ENCODE results near the gene RBBP6. TPM values are rescaled to one million over a fixed set of nuclear protein-coding genes. Genes with fewer than 3 reads are reported as not detected.

RBBP6 gene
- total RNA-seq, 4 donors from 2014 or later = 101 to 174 (median 108) TPM

DNA sequence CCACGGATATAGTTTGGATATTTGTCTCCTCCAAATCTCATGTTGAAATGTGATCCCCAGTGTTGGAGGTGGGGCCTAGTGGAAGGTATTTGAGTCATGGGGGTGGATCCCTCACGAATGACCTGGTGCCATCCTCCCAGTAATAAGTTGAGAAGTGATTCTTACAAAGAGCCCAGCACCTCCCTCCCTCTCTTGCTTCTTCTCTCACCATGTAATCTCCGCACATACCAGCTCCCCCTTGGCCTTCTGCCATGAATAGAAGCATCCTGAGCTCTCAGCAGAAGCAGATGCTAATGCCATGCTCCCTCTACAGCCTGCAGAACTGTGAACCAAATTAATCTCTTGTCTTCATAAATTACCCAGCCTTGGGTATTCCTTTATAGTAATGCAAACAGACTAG, 41.9 kb upstream of the RBBP6 start:
- no peak overlapping the region for H3K4me3 ChIP-seq (ENCODE audit: low read depth, poor library complexity, severe bottlenecking)
- intact Hi-C loops (cut with DNase I; ENCODE audit: low total_unique reads) = no loop called here
- TF ChIP-seq, protein P1, sequence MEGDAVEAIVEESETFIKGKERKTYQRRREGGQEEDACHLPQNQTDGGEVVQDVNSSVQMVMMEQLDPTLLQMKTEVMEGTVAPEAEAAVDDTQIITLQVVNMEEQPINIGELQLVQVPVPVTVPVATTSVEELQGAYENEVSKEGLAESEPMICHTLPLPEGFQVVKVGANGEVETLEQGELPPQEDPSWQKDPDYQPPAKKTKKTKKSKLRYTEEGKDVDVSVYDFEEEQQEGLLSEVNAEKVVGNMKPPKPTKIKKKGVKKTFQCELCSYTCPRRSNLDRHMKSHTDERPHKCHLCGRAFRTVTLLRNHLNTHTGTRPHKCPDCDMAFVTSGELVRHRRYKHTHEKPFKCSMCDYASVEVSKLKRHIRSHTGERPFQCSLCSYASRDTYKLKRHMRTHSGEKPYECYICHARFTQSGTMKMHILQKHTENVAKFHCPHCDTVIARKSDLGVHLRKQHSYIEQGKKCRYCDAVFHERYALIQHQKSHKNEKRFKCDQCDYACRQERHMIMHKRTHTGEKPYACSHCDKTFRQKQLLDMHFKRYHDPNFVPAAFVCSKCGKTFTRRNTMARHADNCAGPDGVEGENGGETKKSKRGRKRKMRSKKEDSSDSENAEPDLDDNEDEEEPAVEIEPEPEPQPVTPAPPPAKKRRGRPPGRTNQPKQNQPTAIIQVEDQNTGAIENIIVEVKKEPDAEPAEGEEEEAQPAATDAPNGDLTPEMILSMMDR (IDR thresholded peaks at IDR 0.05) = no peak
- DNase-seq (ENCODE audit: low spot score in 2 of 2) = no peak
- 23 to 25% methylated on average over 3 of the region's 3 CpGs for WGBS, 2 donors

DNA sequence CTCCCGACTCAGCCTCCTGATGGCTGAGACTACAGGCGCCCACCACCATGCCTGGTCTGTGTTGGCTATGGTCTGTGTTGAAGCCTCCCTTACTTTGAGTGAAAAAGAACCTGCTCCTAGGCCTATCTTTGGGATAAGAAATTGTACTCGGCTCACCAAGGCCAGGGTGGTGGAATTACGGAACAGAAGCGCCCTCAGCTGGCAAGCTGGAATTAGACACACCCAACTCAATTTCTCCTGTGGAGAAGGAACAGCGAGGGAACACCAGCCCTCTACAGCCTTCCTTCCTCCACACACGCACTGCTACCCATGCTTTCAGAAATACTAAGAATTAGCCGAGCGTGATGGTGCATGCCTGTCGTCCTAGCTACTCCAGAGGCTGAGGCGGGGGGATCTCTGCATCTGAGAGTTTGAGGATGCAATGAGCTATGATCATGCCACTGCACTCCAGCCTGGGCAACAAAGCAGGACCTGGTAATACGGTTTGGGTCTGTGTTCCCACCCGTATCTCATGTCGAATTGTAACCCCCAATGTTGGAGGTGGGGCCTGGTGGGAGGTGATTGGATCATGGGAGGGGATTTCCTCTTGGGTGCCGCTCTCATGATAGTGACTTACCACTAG, 40.1 kb upstream of the RBBP6 start:
- intact Hi-C loops (cut with DNase I; ENCODE audit: low total_unique reads) = no loop called here
- WGBS, 2 donors = 25 to 28% methylated on average over 15 of the region's 15 CpGs
- H3K4me3 ChIP-seq (ENCODE audit: low read depth, poor library complexity, severe bottlenecking) = no peak overlapping the region
- no peak for DNase-seq (ENCODE audit: low spot score in 2 of 2)
- TF ChIP-seq, protein P1 (IDR thresholded peaks at IDR 0.05) = no peak

DNA sequence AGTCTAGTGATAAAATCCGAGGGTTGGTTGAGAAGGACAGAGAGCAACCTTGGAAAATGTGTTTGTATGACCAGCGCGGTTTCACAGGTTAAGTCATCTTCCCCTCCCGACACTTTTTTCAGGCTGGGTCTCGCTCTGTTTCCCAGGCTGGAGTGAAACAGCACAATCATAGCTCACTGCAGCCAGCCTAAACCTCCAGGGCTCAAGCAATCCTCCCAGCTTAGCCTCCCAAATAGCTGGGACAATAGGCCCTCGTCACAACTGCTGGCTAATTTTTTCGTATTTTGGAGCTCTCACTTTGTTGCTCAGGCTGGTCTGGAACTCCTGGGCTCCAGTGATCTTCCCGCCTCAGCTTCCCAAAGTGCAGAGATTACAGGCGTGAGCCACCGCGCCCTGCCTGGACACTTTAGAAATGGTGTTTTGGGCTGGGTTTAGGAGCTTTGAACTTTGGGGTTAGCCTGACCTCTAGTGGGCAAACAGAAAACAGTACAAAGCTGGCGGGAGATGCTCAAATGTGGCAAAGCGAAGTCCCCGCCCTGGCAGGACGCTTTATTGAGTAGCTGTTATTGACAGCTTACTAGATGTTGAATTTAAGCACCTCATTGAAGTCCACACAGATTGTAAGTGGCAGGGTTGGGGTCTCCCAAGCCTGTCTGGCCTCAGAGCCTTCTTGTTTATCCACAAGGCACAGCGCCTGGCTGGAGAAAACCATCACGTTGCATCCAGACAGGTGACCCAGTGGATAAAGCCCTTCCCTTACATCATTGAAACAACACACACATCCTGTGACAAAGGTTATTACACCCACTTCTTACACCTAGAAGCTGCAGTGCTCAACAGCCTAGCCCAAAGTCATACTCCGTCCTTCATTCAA, 34.7 kb upstream of the RBBP6 start:
- peak; percentile 21 to 85 for DNase-seq (ENCODE audit: low spot score in 2 of 2)
- intact Hi-C loops (cut with DNase I; ENCODE audit: low total_unique reads) = loop anchor here (10.0 kb wide), 1 partner anchor 460 kb away; no protein-coding TSS in a partner anchor
- H3K4me3 ChIP-seq (ENCODE audit: low read depth, poor library complexity, severe bottlenecking) = no peak overlapping the region
- WGBS, 2 donors = 39 to 41% methylated on average over 18 of the region's 18 CpGs
- no peak for TF ChIP-seq POLR2A (IDR thresholded peaks at IDR 0.05)
- TF ChIP-seq, protein P1 (IDR thresholded peaks at IDR 0.05) = no peak

DNA sequence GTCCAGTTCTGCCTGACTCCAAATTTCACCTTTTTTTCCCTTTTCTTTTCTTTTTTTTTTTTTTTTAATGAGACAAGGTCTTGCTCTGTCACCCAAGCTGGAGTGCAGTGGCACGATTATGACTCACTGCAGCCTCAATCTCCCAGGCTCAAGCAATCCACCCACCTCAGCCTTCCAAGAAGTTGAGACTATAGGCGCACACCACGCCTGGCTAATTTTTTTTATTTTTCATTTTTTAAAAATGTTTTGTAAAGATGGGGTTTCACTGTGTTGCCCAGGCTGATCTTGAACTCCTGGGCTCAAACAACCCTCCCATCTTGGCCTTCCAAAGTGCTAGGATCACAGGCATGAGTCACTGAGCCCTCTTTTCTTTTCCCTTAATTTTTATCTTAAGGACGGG, 33.4 kb upstream of the RBBP6 start:
- H3K4me3 ChIP-seq (ENCODE audit: low read depth, poor library complexity, severe bottlenecking) = no peak overlapping the region
- WGBS, 2 donors = 64 to 65% methylated on average over 4 of the region's 4 CpGs
- TF ChIP-seq, protein P1 (IDR thresholded peaks at IDR 0.05) = no peak
- no peak for TF ChIP-seq POLR2A (IDR thresholded peaks at IDR 0.05)
- DNase-seq (ENCODE audit: low spot score in 2 of 2) = no peak
- intact Hi-C loops (cut with DNase I; ENCODE audit: low total_unique reads) = loop anchor here (10.0 kb wide), 1 partner anchor 461 kb away; no protein-coding TSS in a partner anchor

DNA sequence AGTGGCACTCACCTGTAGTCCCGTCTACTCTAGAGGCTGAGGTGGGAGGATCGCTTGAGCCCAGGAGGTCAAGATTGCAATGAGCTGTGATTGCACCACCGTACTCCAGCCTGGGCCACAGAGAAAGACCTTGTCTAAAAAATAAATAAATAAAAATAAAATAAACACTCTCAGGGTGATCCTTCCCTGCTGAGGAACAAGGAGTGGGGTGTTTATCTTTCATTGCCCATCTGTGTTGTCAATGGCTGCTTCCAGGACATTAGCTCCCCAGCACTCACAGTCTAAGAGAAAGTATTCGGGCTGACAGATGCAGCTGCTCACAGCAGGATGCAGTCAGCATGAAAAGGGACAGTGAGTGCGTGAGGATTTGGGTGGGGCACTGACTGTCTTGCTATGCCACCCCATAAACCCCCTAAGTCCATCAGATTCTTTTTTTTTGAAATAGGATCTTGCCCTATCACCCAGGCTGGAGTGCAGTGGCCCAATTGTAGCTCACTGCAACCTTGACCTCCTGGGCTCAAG, 31.3 kb upstream of the RBBP6 start:
- TF ChIP-seq POLR2A (IDR thresholded peaks at IDR 0.05) = no peak
- TF ChIP-seq, protein P1 (IDR thresholded peaks at IDR 0.05) = no peak
- intact Hi-C loops (cut with DNase I; ENCODE audit: low total_unique reads) = loop anchor here (10.0 kb wide), 1 partner anchor 463 kb away; no protein-coding TSS in a partner anchor
- no peak for DNase-seq (ENCODE audit: low spot score in 2 of 2)

More for the DNA sequence above, 31.3 kb upstream of the RBBP6 start:
- no peak overlapping the region for H3K4me3 ChIP-seq (ENCODE audit: low read depth, poor library complexity, severe bottlenecking)
- 87 to 91% methylated on average over 5 of the region's 5 CpGs for WGBS, 2 donors

Measured in lower leg skin (tissue), 4 donors.